ENCODE measurements around the gene LIPG.

DNA sequence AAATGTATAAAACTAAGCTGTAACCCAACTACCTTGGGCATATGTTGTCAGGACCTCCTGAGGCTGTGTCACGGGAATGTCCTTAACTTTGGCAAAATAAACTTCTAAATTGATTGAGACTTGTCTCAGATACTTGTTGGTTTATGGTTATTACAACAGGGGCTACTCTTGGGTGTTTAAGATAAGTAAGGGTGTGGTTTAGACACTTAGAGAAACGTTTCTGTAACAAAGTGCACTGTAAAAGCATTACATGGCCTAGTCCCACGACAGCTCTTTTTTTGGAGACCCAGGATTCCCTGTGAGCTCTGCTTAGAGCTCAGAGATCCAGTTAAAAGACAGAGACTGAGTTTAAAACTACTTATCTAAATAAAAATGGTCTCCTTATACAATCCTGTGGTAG is 32.3 kb upstream of the LIPG start:
- TF ChIP-seq, protein P1, sequence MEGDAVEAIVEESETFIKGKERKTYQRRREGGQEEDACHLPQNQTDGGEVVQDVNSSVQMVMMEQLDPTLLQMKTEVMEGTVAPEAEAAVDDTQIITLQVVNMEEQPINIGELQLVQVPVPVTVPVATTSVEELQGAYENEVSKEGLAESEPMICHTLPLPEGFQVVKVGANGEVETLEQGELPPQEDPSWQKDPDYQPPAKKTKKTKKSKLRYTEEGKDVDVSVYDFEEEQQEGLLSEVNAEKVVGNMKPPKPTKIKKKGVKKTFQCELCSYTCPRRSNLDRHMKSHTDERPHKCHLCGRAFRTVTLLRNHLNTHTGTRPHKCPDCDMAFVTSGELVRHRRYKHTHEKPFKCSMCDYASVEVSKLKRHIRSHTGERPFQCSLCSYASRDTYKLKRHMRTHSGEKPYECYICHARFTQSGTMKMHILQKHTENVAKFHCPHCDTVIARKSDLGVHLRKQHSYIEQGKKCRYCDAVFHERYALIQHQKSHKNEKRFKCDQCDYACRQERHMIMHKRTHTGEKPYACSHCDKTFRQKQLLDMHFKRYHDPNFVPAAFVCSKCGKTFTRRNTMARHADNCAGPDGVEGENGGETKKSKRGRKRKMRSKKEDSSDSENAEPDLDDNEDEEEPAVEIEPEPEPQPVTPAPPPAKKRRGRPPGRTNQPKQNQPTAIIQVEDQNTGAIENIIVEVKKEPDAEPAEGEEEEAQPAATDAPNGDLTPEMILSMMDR (conservative IDR thresholded peaks at IDR 0.05; ENCODE audit: low read length): no peak
- no peak for TF ChIP-seq EZH2phosphoT487 (IDR thresholded peaks at IDR 0.05; ENCODE audit: borderline replicate concordance, low read depth, low read length)
